Stimulated activated naive CD4-positive, alpha-beta T cell treated with Interleukin-2 at 50 U/mL for 16 hours (primary cell): ENCODE data around the gene ATP8B2.
"Not testable (repeated sequence)": the region's sequence is repeated elsewhere in the genome, so short reads cannot be mapped to it uniquely, and the experiment has no call there.

Source experiments
- DNase-seq: peaks from one replicate; lab custom pipeline; 2025; lab: John Stamatoyannopoulos, UW

ATP8B2 gene

GRCh38 chr1:154347961-154348360, 22.6 kb downstream of the ATP8B2 start:
- no peak for DNase-seq

- DNase-seq = no peak
These were observed 23.2 kb downstream of the ATP8B2 start for GRCh38 chr1:154348429-154349076.

GRCh38 chr1:154349121-154349520, 23.8 kb downstream of the ATP8B2 start:
- no peak for DNase-seq

GRCh38 chr1:154350383-154350782, 25.1 kb downstream of the ATP8B2 start:
- no peak for DNase-seq

- DNase-seq = no peak
These were observed 26.2 kb downstream of the ATP8B2 start for GRCh38 chr1:154351363-154352068.

GRCh38 chr1:154352245-154352580, 26.9 kb downstream of the ATP8B2 start:
- DNase-seq = no peak

GRCh38 chr1:154352581-154353459, 27.5 kb downstream of the ATP8B2 start:
- peak; percentile 48 for DNase-seq

GRCh38 chr1:154353460-154353904, 28.2 kb downstream of the ATP8B2 start:
- DNase-seq = no peak

GRCh38 chr1:154353966-154354365, 28.6 kb downstream of the ATP8B2 start:
- no peak for DNase-seq

- no peak for DNase-seq
These were observed 33.2 kb downstream of the ATP8B2 start for GRCh38 chr1:154358519-154358918.

- DNase-seq = no peak
These were observed 35.0 kb downstream of the ATP8B2 start for GRCh38 chr1:154360288-154360687.

- DNase-seq = not testable (repeated sequence)
These were observed 35.6 kb downstream of the ATP8B2 start for GRCh38 chr1:154360881-154361280.

GRCh38 chr1:154361357-154361756, 36.0 kb downstream of the ATP8B2 start:
- DNase-seq = no peak

GRCh38 chr1:154371436-154371835, 46.1 kb downstream of the ATP8B2 start:
- no peak for DNase-seq

- peak; percentile 19 for DNase-seq
These were observed 48.5 kb downstream of the ATP8B2 start for GRCh38 chr1:154373777-154374357.

- no peak for DNase-seq
These were observed 54.0 kb downstream of the ATP8B2 start for GRCh38 chr1:154379301-154379700.

- no peak for DNase-seq
These were observed 59.5 kb downstream of the ATP8B2 start for GRCh38 chr1:154384650-154385489.

GRCh38 chr1:154386643-154387352, 61.5 kb downstream of the ATP8B2 start:
- DNase-seq = peak; percentile 88

GRCh38 chr1:154391086-154391770, 65.9 kb downstream of the ATP8B2 start:
- DNase-seq = no peak

GRCh38 chr1:154398141-154398540, 72.8 kb downstream of the ATP8B2 start:
- DNase-seq = no peak
